ENCODE measurements around the gene TMPRSS13. TPM values are rescaled to one million over a fixed set of nuclear protein-coding genes. Genes with fewer than 3 reads are reported as not detected.
A peak's percentile ranks its signal among the peaks of the same experiment; 100 is the strongest.

Gene TMPRSS13
- total and polyA plus RNA-seq, 8 donors: 0.19 to 3.8 (median 1.2) TPM; not detected in 3

DNA sequence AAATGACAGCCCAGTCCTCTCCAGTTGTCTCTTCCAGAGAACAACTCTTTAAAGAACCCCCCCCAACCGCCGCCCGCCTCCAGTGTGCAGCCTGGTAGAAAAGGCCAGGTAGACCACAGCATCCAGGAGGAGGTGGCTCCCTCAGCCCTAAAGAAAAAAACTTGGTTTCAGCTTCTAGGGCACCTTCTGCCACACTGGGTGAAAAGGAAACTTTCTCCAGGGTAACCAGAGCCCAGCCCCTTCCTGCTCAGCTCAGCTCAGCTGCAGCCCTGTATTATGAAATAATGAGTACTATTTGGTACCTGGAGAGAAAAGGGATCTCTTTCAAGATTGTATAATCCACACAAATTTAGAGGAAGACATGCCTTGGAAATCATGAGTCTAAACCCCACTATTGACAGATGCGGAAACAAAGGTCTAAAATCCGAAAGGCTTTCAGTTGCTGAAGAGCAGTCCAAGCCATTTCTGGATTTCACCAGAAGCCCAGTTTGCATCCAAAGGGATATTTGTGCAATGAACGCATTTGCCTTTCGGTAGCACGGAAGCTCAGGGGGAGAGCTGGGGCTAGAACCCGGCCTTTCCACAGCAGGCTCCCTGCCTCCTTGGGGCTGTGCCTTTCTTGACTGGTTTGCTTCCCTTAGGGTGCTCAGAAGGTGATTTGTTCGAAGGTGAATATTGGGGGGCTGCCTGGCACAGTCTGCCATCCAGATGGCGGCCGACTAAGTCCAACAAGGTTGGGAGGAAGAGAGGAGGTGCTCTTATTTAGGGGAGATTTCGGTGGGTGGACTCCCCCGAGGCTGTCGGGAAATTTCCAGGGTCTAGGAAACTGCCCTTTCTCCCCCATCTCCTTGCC lies 56.0 kb downstream of the TMPRSS13 start:
- 79 to 87% (median 82%) methylated on average over 15 of the region's 15 CpGs for WGBS, 5 donors
- TF ChIP-seq EP300 (IDR thresholded peaks at IDR 0.05): no peak
- TF ChIP-seq, protein P1, sequence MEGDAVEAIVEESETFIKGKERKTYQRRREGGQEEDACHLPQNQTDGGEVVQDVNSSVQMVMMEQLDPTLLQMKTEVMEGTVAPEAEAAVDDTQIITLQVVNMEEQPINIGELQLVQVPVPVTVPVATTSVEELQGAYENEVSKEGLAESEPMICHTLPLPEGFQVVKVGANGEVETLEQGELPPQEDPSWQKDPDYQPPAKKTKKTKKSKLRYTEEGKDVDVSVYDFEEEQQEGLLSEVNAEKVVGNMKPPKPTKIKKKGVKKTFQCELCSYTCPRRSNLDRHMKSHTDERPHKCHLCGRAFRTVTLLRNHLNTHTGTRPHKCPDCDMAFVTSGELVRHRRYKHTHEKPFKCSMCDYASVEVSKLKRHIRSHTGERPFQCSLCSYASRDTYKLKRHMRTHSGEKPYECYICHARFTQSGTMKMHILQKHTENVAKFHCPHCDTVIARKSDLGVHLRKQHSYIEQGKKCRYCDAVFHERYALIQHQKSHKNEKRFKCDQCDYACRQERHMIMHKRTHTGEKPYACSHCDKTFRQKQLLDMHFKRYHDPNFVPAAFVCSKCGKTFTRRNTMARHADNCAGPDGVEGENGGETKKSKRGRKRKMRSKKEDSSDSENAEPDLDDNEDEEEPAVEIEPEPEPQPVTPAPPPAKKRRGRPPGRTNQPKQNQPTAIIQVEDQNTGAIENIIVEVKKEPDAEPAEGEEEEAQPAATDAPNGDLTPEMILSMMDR (IDR thresholded peaks at IDR 0.05): no peak
- no peak for TF ChIP-seq POLR2A (IDR thresholded peaks at IDR 0.05)
- TF ChIP-seq POLR2AphosphoS5 (IDR thresholded peaks at IDR 0.05): no peak
- Histone ChIP-seq H3K4me1 (peaks cover 31 to 95% (median 57%) of the 10 kb centered on the region in 4 donors), H3K27ac (peak overlapping the region in 4 of 5 donors; percentile 35 to 90 (median 66)), H3K4me3 (no peak overlapping the region), H3K36me3 (no peaks in the 10 kb centered on the region), H3K9me3 (no peaks in the 10 kb centered on the region), H3K27me3 (peaks cover 0 to 68% (median 31%) of the 10 kb centered on the region in 3 donors)
- intact Hi-C loops (cut with DNase I; ENCODE audit: low total_unique reads): no loop called here
- no peak for DNase-seq

DNA sequence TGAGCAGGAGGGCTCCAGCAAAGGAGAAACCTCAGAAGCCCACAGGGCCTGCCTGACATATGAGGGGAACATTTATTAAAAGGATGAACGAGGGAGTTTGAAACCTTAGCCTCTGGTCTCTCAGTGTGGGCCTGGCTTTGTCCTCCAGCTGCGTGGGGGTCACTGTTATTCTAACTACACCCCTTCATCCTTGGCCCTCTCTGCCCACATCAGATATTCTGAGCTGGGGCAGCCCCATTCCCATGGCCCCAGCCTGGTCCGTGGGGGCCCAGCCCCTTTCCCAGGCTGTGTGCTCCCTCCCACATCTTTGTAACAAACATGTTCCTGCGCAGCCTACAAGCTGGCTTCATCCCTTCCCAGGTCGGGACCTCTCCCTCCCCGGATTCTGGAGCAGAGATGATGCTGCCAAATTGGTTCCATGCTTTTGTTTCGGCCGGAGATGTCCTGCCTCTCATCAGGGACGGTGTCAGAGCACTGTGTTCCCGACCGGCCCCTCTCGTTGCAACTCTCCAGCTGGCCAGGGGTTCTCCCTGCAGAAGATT lies 56.7 kb downstream of the TMPRSS13 start:
- Histone ChIP-seq H3K4me1 (peaks cover 30 to 91% (median 56%) of the 10 kb centered on the region in 4 donors), H3K27me3 (peaks cover 0 to 61% (median 31%) of the 10 kb centered on the region in 3 donors), H3K36me3 (no peaks in the 10 kb centered on the region), H3K9me3 (no peaks in the 10 kb centered on the region), H3K4me3 (no peak overlapping the region), H3K27ac (peak overlapping the region in 4 of 5 donors; percentile 35 to 90 (median 62))
- intact Hi-C loops (cut with DNase I; ENCODE audit: low total_unique reads): no loop called here
- DNase-seq: peak in 1 of 2 donors; percentile 59
- TF ChIP-seq, protein P1 (IDR thresholded peaks at IDR 0.05): no peak
- TF ChIP-seq EP300 (IDR thresholded peaks at IDR 0.05) (no peak), POLR2AphosphoS5 (IDR thresholded peaks at IDR 0.05) (no peak), POLR2A (IDR thresholded peaks at IDR 0.05) (no peak)
- WGBS, 5 donors: 58 to 71% (median 66%) methylated on average over 12 of the region's 12 CpGs

DNA sequence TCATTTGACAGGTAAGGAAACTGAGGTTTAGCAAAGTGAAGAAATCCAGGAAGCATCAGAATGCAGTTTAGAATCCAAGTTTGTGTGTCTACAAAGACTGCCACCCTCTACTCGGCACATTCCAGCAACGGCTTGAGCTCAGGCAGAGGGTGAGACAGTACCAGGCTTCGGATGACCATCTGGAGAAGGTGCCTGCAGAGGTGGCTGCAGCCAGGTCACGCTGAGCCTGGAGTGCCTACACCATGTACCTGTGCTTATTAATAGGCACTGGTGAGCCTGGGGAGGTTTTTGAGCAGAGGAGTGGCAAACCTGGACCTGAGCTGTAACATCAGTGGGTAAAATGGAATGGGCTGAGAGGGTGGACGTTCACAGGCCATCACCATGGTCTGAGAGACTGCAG lies 57.4 kb downstream of the TMPRSS13 start:
- Histone ChIP-seq H3K27ac (peak overlapping the region in 2 of 5 donors; percentile 66 to 90), H3K4me3 (no peak overlapping the region), H3K9me3 (no peaks in the 10 kb centered on the region), H3K27me3 (peaks cover 0 to 54% (median 26%) of the 10 kb centered on the region in 3 donors), H3K4me1 (peaks cover 23 to 89% (median 50%) of the 10 kb centered on the region in 4 donors), H3K36me3 (no peaks in the 10 kb centered on the region)
- no peak for DNase-seq
- 79 to 84% (median 82%) methylated on average over 5 of the region's 5 CpGs for WGBS, 5 donors
- TF ChIP-seq, protein P1 (IDR thresholded peaks at IDR 0.05): no peak
- intact Hi-C loops (cut with DNase I; ENCODE audit: low total_unique reads): no loop called here

GRCh38 chr11:117871160-117871559 lies 58.0 kb downstream of the TMPRSS13 start:
- Histone ChIP-seq H3K4me3 (no peak overlapping the region), H3K9me3 (no peaks in the 10 kb centered on the region), H3K36me3 (no peaks in the 10 kb centered on the region), H3K4me1 (peaks cover 20 to 87% (median 44%) of the 10 kb centered on the region in 4 donors), H3K27ac (peak overlapping the region in 1 of 5 donors; percentile 90), H3K27me3 (peaks cover 0 to 47% (median 20%) of the 10 kb centered on the region in 3 donors)
- intact Hi-C loops (cut with DNase I; ENCODE audit: low total_unique reads): no loop called here
- no peak for DNase-seq
- WGBS, 5 donors: 75 to 82% (median 78%) methylated on average over 18 of the region's 18 CpGs
- TF ChIP-seq EP300 (IDR thresholded peaks at IDR 0.05) (no peak), POLR2AphosphoS5 (IDR thresholded peaks at IDR 0.05) (no peak), POLR2A (IDR thresholded peaks at IDR 0.05) (no peak)
- TF ChIP-seq, protein P1 (IDR thresholded peaks at IDR 0.05): no peak
